ENCODE results near the gene CORO2B. TPM values are rescaled to one million over a fixed set of nuclear protein-coding genes. Genes with fewer than 3 reads are reported as not detected.

CORO2B gene
- total and polyA plus RNA-seq, 10 donors = 0.93 to 8.8 (median 3.6) TPM

GRCh38 chr15:68587769-68588385 is 9.1 kb downstream of the CORO2B start:
- peak overlapping the region in 1 of 8 donors; percentile 28 for H3K27ac ChIP-seq
- peak; percentile 14 for DNase-seq
- no peak overlapping the region for H3K4me3 ChIP-seq
- intact Hi-C loops (cut with DNase I; ENCODE audit: low total_unique reads) = no loop called here
- H3K9me3 ChIP-seq = no peaks in the 10 kb centered on the region
- no peaks in the 10 kb centered on the region for H3K36me3 ChIP-seq
- peaks cover 0 to 6% (median 0%) of the 10 kb centered on the region in 7 donors for H3K27me3 ChIP-seq (replicated peaks in 1 of 7)
- TF ChIP-seq CTCF (IDR thresholded peaks at IDR 0.05 in 8 of 11, conservative IDR thresholded peaks at IDR 0.05 in 3 of 11) = no peak
- TF ChIP-seq POLR2A (IDR thresholded peaks at IDR 0.05) = no peak
- no peak for TF ChIP-seq POLR2AphosphoS5 (IDR thresholded peaks at IDR 0.05)
- 58 to 77% (median 71%) methylated on average over 3 to 4 of the region's 4 CpGs for WGBS, 5 donors
- peaks cover 0 to 32% (median 14%) of the 10 kb centered on the region in 6 donors for H3K4me1 ChIP-seq

GRCh38 chr15:68589053-68589452 is 10.3 kb downstream of the CORO2B start:
- H3K9me3 ChIP-seq = no peaks in the 10 kb centered on the region
- DNase-seq = no peak
- H3K36me3 ChIP-seq = no peaks in the 10 kb centered on the region
- 81 to 96% (median 91%) methylated on average over 2 of the region's 2 CpGs for WGBS, 5 donors
- H3K27me3 ChIP-seq (replicated peaks in 1 of 7) = peaks cover 0 to 6% (median 0%) of the 10 kb centered on the region in 7 donors
- H3K27ac ChIP-seq = no peak overlapping the region
- H3K4me3 ChIP-seq = no peak overlapping the region
- TF ChIP-seq POLR2A (IDR thresholded peaks at IDR 0.05) = no peak
- TF ChIP-seq CTCF (IDR thresholded peaks at IDR 0.05 in 8 of 11, conservative IDR thresholded peaks at IDR 0.05 in 3 of 11) = no peak
- no peak for TF ChIP-seq POLR2AphosphoS5 (IDR thresholded peaks at IDR 0.05)
- intact Hi-C loops (cut with DNase I; ENCODE audit: low total_unique reads) = no loop called here
- peaks cover 0 to 41% (median 16%) of the 10 kb centered on the region in 6 donors for H3K4me1 ChIP-seq

GRCh38 chr15:68589783-68590710 is 11.3 kb downstream of the CORO2B start:
- DNase-seq = peak; percentile 64
- H3K36me3 ChIP-seq = no peaks in the 10 kb centered on the region
- H3K4me1 ChIP-seq = peaks cover 0 to 44% (median 18%) of the 10 kb centered on the region in 6 donors
- peaks cover 0 to 6% (median 0%) of the 10 kb centered on the region in 7 donors for H3K27me3 ChIP-seq (replicated peaks in 1 of 7)
- intact Hi-C loops (cut with DNase I; ENCODE audit: low total_unique reads) = no loop called here
- no peaks in the 10 kb centered on the region for H3K9me3 ChIP-seq
- H3K4me3 ChIP-seq = no peak overlapping the region
- WGBS, 5 donors = 86 to 93% (median 90%) methylated on average over 13 to 15 of the region's 15 CpGs
- H3K27ac ChIP-seq = no peak overlapping the region
- TF ChIP-seq POLR2A (IDR thresholded peaks at IDR 0.05) = no peak
- no peak for TF ChIP-seq POLR2AphosphoS5 (IDR thresholded peaks at IDR 0.05)
- TF ChIP-seq CTCF (IDR thresholded peaks at IDR 0.05 in 8 of 11, conservative IDR thresholded peaks at IDR 0.05 in 3 of 11) = no peak
